NCI-H128 (cell line): ENCODE data around the gene TLL2.

ENCODE experiments used
- DNase-seq: peaks from one replicate; lab custom pipeline; 2025; ENCODE audit not compliant: unreplicated experiment; lab: John Stamatoyannopoulos, UW

The TLL2 gene

DNA sequence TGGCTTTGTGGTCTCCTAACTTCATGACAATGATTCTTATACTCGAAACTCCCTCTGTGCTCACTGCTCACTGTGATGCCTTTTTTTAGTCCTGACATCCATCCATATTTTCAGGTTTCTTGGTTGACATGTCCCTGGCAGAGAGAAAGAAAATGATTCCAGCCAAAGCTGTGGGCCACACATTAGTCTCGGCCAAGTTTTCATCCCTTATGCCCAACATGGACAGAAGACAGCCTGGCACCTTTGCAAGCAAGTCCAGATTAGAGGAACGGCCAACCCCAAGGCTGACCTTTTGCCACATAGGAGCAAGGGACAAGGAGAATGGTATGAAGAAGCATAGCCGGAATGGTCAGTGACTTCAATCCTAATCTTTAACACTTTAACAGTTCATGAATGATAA lies 146.3 kb downstream of the TLL2 start:
- DNase-seq = no peak

- DNase-seq = no peak
Measured at GRCh38 chr10:96366508-96366907, 147.2 kb downstream of the TLL2 start.

DNA sequence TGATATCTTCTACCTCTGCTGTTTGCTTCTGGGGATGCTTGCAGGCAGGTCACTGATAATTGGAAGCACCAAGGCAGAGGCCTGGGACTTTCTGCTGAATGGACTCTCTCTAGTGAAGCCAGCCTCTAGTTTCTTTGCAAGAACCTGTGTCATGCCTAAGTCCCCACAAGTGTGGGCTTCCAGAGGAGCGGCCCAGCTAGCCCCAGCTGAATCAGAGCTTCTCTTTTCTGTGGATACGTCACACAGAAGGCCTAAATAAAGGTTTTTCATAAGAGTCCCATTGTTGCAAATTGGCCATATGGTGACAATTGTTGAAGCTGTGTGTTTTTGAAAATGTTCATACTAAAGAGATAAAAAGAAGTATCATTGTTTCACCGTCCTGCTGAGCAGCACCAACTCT lies 148.2 kb downstream of the TLL2 start:
- no peak for DNase-seq

GRCh38 chr10:96360766-96361165 lies 153.0 kb downstream of the TLL2 start:
- no peak for DNase-seq

DNA sequence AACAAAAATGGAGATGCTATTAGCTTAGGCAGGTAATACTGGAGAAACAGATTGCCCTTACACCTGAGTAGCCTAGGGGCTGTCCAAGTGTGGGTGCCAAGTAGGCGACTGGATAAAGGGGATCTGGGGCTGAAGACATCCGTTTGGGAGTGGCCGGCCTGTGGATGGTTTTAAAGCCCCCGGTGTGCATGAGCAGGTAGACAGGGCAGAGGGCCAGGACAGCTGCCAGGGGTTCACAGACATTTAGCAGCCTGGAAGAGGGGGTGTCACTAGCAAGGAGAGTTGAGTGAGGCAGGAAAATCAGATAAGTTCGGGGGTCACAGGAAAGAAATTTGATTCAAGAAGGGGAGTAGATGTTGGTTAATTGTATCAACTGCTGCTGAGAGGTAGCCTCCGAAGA lies 153.4 kb downstream of the TLL2 start:
- DNase-seq = no peak

DNA sequence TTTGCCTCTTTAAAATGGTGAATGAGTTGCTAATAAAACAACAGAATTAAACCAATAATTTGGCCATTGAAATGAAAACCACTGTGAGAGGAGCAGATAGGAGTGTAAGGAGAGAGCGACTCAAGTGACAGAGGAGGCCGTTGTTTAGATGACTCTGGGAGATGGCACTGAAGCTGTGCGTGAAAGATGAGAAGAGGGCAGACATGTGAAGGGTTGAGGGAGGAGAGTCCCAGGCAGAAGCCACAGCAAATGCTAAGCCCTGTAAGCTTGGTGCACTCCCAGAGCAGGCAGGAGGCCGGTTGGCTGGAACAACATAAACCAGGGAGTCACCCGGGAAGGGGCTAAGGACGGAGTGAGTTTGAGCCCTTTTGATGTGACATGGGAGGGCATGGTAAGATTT lies 154.1 kb downstream of the TLL2 start:
- DNase-seq = no peak

DNA sequence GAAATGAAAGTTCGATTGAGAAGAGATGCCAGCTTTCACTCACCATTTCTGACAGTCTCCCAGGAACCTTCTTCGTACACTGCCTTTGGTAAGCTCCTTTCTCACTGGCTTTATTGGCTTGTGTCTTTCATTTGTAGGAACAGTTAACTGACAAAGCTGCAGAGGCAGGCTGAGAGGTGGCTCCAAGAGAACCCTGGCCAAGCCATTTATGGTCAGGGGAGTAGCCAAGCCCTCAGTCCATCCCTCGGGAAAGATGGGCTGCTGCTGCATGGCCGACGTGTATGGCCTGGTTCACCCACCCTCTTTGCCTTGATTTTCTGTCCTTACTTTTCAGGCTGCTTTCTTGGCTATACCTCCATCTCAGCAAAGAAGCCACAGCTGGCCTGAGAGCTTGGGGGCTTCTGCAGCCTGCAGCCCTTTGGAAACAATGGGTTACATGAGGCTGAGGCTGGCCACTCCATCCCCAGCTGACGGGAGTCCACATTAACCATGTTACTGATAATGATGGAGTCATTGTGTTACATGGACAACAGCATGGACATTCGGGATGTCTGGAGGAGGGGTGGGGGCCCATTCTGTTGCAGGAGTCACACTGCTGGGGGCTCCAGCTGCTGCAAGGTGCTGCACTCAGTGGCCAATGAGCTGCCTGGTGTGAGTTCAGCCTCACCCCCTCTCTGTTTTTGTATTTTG lies 154.7 kb downstream of the TLL2 start, which contains the start of gene OPALIN:
Gene OPALIN, minus strand, starts transcription at position 152 of the 690 bp plus-strand sequence. Its CDS starts 106 bp downstream, at position 46.
- no peak for DNase-seq

DNA sequence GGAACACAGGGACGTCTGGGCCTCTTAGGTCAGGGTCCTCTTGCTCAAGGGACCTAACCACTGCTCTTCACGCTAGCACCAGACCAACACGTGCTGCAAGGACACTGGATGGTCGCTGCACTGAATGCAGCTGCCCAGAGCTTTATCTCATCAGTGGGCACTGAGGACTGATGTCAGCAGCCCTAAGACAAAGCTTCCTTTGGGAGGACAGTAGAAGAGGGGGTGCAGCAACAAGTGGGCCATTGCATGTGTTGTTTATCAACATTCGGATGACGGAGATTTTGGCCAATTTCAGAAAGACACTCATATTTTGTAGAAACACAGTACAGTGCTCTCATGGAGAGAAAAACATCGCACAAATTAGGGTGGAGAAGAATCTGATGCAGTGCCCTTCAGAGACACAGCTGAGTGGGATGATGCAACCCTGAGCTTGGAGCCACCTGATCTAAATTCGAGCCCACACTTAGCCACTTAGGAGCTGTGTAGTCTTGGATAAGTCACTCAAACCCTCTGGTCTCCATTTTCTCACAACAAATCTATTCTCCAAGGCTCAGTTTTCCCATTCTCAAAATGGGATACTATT lies 156.6 kb downstream of the TLL2 start:
- no peak for DNase-seq

GRCh38 chr10:96352582-96352981 lies 161.1 kb downstream of the TLL2 start:
- no peak for DNase-seq

DNA sequence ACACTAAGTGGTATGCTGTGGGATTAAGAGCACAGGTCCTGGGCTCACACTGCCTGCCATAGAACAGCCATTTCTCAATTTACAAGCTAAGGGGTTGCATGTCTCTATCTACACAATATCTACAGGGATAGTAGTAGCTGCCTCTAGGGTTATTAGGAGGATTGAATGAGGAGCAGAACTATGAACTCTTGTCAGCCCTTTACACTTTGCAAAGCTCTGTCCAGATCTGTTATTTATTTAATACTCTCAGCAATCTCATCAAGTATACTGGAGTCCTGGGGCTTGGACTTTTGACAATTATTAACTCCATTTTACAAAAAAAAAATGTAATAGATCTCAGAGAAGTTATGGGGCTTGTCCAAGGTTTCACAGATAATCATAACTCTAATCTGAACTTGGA lies 161.7 kb downstream of the TLL2 start:
- no peak for DNase-seq

- no peak for DNase-seq
Measured at GRCh38 chr10:96346295-96346694, 167.4 kb downstream of the TLL2 start.

- no peak for DNase-seq
Measured at GRCh38 chr10:96345222-96345621, 168.5 kb downstream of the TLL2 start.

DNA sequence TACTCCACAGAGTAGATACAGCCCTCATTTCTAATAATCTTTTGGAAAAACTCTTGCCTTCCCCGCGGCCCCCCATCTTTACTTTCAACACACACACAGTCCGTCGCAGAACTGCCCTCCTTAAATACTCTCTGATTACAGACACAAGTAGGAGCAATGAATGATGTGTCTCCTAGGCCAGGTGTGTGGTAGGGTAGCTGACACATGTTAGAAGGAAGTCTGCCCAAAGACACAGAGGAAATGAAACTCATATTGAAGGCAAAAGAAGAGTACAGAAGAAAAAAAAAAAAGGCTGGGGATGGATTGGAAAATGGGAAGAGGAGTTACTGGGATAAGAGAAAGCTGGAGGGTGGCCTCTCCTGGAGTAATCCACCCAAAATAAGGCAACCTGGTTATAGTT lies 169.5 kb downstream of the TLL2 start:
- no peak for DNase-seq

- DNase-seq = no peak
Measured at GRCh38 chr10:96342402-96342801, 171.3 kb downstream of the TLL2 start.

DNA sequence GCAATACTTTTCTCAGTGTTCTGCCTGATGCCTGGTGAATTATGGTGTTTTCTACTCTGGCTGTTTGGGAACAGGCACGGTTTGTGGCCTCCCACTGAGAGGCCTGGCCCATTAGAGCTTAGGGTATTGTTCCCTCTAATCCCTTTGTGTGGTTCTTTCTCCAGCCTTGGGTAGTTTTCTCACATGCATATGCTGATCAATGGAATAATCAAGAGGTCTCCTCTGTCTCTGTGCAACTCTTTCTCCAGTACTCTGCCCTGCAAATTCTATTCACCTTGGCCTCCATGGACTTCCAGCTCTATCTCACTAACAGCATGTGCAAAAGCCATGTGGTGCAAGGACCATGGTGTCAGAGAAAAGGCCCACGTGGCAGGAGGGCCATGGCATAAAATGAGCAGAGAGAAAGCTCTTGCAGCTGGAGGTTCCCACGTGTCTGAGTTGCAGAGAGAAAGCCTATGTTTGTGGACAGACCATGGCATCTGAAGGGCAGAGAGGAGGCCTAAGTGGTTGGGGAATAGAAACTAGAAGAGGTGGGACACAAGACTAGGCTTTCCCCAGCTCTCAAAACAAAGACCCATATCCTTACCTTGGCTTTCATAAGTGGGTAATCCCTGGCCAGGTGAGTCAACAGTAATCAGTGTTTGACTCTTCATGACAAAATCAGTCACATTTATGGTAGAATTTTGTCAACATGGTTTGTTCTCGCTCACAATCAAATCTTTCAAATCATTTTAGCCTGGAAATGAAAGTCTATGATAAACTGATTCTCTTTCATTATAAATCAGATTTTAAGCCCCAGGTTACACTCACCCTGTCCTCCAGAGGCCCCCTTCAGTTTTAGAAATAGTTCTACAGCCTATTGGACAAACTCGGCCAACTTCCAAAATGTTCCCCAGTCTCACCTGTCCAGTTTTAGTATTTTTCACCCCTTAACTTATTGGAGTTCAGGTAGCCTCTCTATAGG lies 172.2 kb downstream of the TLL2 start:
- DNase-seq = no peak

- DNase-seq = no peak
Measured at GRCh38 chr10:96339956-96340904, 173.5 kb downstream of the TLL2 start.

GRCh38 chr10:96339383-96339782 lies 174.3 kb downstream of the TLL2 start:
- no peak for DNase-seq

DNA sequence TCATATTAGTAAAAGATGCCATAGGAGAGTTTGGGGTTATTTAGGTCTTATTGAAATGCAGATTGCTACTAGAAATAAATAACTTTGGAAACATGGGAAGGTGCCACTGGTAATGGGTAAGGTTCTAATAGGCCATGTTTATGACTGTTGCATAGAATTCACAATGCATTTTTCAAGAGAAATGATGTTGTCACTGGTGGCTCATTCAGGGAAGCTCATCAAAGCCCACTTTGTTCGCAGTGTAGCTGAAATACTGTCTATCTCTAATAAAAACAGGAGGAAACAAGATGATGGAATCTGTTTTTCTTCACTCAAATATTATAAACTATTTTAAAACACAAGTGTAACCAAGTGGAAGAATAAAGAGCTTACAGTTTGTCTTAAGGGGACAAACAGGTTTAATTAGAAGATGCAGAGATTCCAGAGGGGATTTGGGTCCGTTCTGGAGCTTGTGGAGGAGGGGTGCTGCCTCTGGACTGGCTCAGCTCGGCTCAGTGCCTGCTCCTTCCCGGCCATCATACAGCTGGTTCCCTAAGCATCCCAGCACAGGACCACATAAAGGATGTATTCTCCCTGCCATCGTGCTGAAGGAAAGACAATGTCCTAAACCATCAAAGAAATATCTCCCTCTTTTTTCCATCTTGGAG lies 175.3 kb downstream of the TLL2 start:
- DNase-seq = no peak

- DNase-seq = no peak
Measured at GRCh38 chr10:96337106-96337505, 176.6 kb downstream of the TLL2 start.
